Measurements from ENCODE around the gene ITPK1.

- TF ChIP-seq POLR2A (IDR thresholded peaks at IDR 0.05; ENCODE audit: low read depth, low read length) (no peak), POLR2AphosphoS5 (IDR thresholded peaks at IDR 0.05; ENCODE audit: low read depth, low read length) (no peak), TAF1 (IDR thresholded peaks at IDR 0.05; ENCODE audit: low read depth, low read length) (no peak)
Observed at GRCh38 chr14:93095742-93096510, 19.8 kb downstream of the ITPK1 start.
